Endothelial cell of umbilical vein (primary cell): ENCODE results near the gene FAM222B. TPM values are rescaled to one million over a fixed set of nuclear protein-coding genes. Genes with fewer than 3 reads are reported as not detected.
"Not testable (repeated sequence)": the region's sequence is repeated elsewhere in the genome, so short reads cannot be mapped to it uniquely, and the experiment has no call there.

ENCODE experiments used
- BruUV-seq: library from RNA; stranded (reverse); fragments of 400-500 nt; replicated peaks from 2 replicates; lab custom pipeline; 2021; lab: Mats Ljungman, UMichigan
- CTCF ChIA-PET: fragments of 300-600, 350-600 bp; sonication (Branson Sonifier 250); formaldehyde crosslinking; loops from one replicate; lab custom pipeline; 2021; ENCODE audit warnings: antibody characterized with exemption, inconsistent platforms; lab: Charles Lee
- POLR2A ChIA-PET: fragments of 300-600, 350-600 bp; sonication (Branson Sonifier 250); formaldehyde crosslinking; loops from one replicate; lab custom pipeline; 2021; ENCODE audit warnings: antibody characterized with exemption, inconsistent platforms; lab: Charles Lee
- DNase-seq: peaks from one replicate; pipeline ENCODE4 v3.0.0-alpha.2; 2011; ENCODE audit warnings: low read depth, low spot score
- FAIRE-seq: peaks from 2 replicates; lab custom pipeline; 2011; peaks lifted over from hg19 to GRCh38; lab: Jason Lieb, UNC
- H2AFZ ChIP-seq: 2 replicates; pipeline ENCODE4 v1.6.0; 2012; ENCODE audit warnings: low read depth, low read length, control low read depth, inconsistent platforms
- H3K27ac ChIP-seq: 2 replicates; pipeline ENCODE4 v1.5.1; 2011; ENCODE audit warnings: low read depth, mild to moderate bottlenecking, control low read depth, low read length, moderate library complexity; ENCODE audit not compliant: insufficient read depth
- H3K27me3 ChIP-seq, 2 experiments: 2 replicates each; pipeline versions ENCODE4 v1.6.0 to v1.6.1; 2011; ENCODE audit warnings: low read length in 2 of 2, mixed read lengths in 1 of 2; ENCODE audit not compliant: control insufficient read depth in 2 of 2, insufficient read depth in 2 of 2
- H3K36me3 ChIP-seq, 2 experiments: 2 replicates in 1 of 2; 3 replicates in 1 of 2; pipeline ENCODE4 v1.5.1; 2011; ENCODE audit warnings: low read length in 2 of 2, mild to moderate bottlenecking in 1 of 2, moderate library complexity in 1 of 2; ENCODE audit not compliant: control insufficient read depth in 2 of 2, insufficient read depth in 2 of 2; ENCODE audit errors: extremely low read depth in 1 of 2
- H3K4me1 ChIP-seq: 3 replicates; pipeline ENCODE4 v1.5.1; 2011; ENCODE audit warnings: mild to moderate bottlenecking, low read length; ENCODE audit not compliant: control insufficient read depth, insufficient read depth; ENCODE audit errors: extremely low read depth
- H3K4me2 ChIP-seq: 2 replicates; pipeline ENCODE4 v1.6.1; 2011; ENCODE audit warnings: low read length, control low read depth, mixed read lengths; ENCODE audit not compliant: insufficient read depth
- H3K4me3 ChIP-seq, 3 experiments: fragments of 200-600 bp in 1 of 3; sonication (generic), shearing (Covaris generic) in 1 of 3; replicated peaks in 1 of 3; 2 replicates each; pipeline ENCODE4 v1.5.1; 2011 to 2016; ENCODE audit warnings: control low read depth in 3 of 3, low read length in 3 of 3, mild to moderate bottlenecking in 2 of 3, inconsistent platforms in 1 of 3, low read depth in 1 of 3, moderate library complexity in 1 of 3; ENCODE audit not compliant: insufficient read depth in 1 of 3
- H3K79me2 ChIP-seq: 2 replicates; pipeline ENCODE4 v1.6.0; 2012; ENCODE audit warnings: low read length, inconsistent platforms; ENCODE audit not compliant: control insufficient read depth, insufficient read depth
- H3K9ac ChIP-seq: replicated peaks from 2 replicates; pipeline ENCODE3; 2011; ENCODE audit warnings: low read length, control low read depth; ENCODE audit not compliant: insufficient read depth; ENCODE audit errors: extremely low read depth
- H3K9me1 ChIP-seq: replicated peaks from 3 replicates; pipeline ENCODE4 v1.6.0; 2011; ENCODE audit warnings: mild to moderate bottlenecking, low read length; ENCODE audit not compliant: control insufficient read depth, insufficient read depth; ENCODE audit errors: extremely low read depth
- H3K9me3 ChIP-seq: replicated peaks from 2 replicates; pipeline ENCODE4 v1.5.1; 2012; ENCODE audit warnings: low read length, inconsistent platforms; ENCODE audit not compliant: control insufficient read depth, insufficient read depth
- H4K20me1 ChIP-seq: replicated peaks from 2 replicates; pipeline ENCODE3; 2011; ENCODE audit warnings: mild to moderate bottlenecking, low read length; ENCODE audit not compliant: control insufficient read depth, insufficient read depth; ENCODE audit errors: extremely low read depth
- EZH2 ChIP-seq: IDR thresholded peaks from 2 replicates; pipeline ENCODE4 v1.6.1; 2012; ENCODE audit warnings: borderline replicate concordance, low read depth, mild to moderate bottlenecking, moderate library complexity, low read length, inconsistent platforms; ENCODE audit not compliant: severe bottlenecking
- GATA2 ChIP-seq: IDR thresholded peaks from 2 replicates; pipeline ENCODE4 v1.7.0; 2011; ENCODE audit warnings: low read depth, mild to moderate bottlenecking, moderate library complexity, mixed read lengths, low read length; ENCODE audit not compliant: insufficient read length, insufficient read depth
- MYC ChIP-seq: IDR thresholded peaks from one replicate; pipeline ENCODE4 v1.6.1; 2011; ENCODE audit warnings: mild to moderate bottlenecking, low read depth, low read length
- POLR2A ChIP-seq: IDR thresholded peaks from 2 replicates; pipeline ENCODE4 v1.6.1; 2012; ENCODE audit warnings: low read depth, mild to moderate bottlenecking, control low read depth, low read length
- dilution Hi-C: fragments of 300-500 bp; cut with MboI; formaldehyde crosslinking; loops from one replicate; pipeline ENCODE4 v1.15.0; 2019; ENCODE audit warnings: low sequenced_read_pairs; ENCODE audit not compliant: extremely low pct_ligation_motif_present
- intact Hi-C: fragments of 100-400 bp; cut with micrococcal nuclease; formaldehyde crosslinking; loops from one replicate; pipeline ENCODE4 v1.10.0; 2022
- polyA plus RNA-seq, 4 experiments: library from polyadenylated mRNA; depleted of rRNA in 3 of 4; stranded (reverse) in 3 of 4; unstranded in 1 of 4; fragments of >200 nt; gene quantifications; 2 replicates each; pipeline versions ENCODE4 v1.2.1 to v1.2.3, GENCODE V29; 2011 to 2012; ENCODE audit warnings: missing spikeins in 1 of 4
- total RNA-seq: library from RNA; stranded (reverse); gene quantifications from 2 replicates; pipeline ENCODE4 v1.2.3, GENCODE V29; 2021
- TF ChIP-seq, protein P1 (sequence below), 2 donors: IDR thresholded peaks; 1 replicate in 1 of 2; 2 replicates in 1 of 2; pipeline ENCODE4 v1.5.1; 2011; ENCODE audit warnings: low read length in 2 of 2, mild to moderate bottlenecking in 2 of 2, moderate library complexity in 2 of 2, control low read depth in 1 of 2, inconsistent platforms in 1 of 2, low read depth in 1 of 2; ENCODE audit not compliant: insufficient read depth in 1 of 2; ENCODE audit errors: extremely low read depth in 1 of 2

The FAM222B gene
- total and polyA plus RNA-seq, 2 donors (not counting 3 experiments of a cell fraction or from before 2014, with no cell fraction given) = 21.1 to 30.6 TPM

- ChIA-PET CTCF (interaction anchor here (13.7 kb wide), 1 partner anchor 25 kb away, joined by 602 read pairs; the partner anchor contains the start of gene TRAF4), POLR2A (interaction anchor here (0.6 kb wide), 1 partner anchor 65 kb away, joined by 5 read pairs; no protein-coding TSS in a partner anchor)
- H3K27me3 ChIP-seq = no peaks in the 10 kb centered on the region
- H3K4me3 ChIP-seq = peak overlapping the region in 1 of 3 experiments; percentile 6
- FAIRE-seq = no peak
- H2AFZ ChIP-seq = no peak overlapping the region
- TF ChIP-seq MYC (no peak), POLR2A (peak; percentile 41), GATA2 (no peak), EZH2 (no peak)
- TF ChIP-seq, protein P1, sequence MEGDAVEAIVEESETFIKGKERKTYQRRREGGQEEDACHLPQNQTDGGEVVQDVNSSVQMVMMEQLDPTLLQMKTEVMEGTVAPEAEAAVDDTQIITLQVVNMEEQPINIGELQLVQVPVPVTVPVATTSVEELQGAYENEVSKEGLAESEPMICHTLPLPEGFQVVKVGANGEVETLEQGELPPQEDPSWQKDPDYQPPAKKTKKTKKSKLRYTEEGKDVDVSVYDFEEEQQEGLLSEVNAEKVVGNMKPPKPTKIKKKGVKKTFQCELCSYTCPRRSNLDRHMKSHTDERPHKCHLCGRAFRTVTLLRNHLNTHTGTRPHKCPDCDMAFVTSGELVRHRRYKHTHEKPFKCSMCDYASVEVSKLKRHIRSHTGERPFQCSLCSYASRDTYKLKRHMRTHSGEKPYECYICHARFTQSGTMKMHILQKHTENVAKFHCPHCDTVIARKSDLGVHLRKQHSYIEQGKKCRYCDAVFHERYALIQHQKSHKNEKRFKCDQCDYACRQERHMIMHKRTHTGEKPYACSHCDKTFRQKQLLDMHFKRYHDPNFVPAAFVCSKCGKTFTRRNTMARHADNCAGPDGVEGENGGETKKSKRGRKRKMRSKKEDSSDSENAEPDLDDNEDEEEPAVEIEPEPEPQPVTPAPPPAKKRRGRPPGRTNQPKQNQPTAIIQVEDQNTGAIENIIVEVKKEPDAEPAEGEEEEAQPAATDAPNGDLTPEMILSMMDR (IDR thresholded peaks at IDR 0.05; ENCODE audit: extremely low read depth in 1 of 2, insufficient read depth in 1 of 2, low read depth in 1 of 2, low read length in 2 of 2) = no peak
- H3K4me1 ChIP-seq = peaks cover 46% of the 10 kb centered on the region
- no peak overlapping the region for H3K9ac ChIP-seq
- peak overlapping the region; percentile 74 for H3K4me2 ChIP-seq
- BruUV-seq = no TSS peak
- no peaks in the 10 kb centered on the region for H3K9me1 ChIP-seq
- no peaks in the 10 kb centered on the region for H4K20me1 ChIP-seq
- H3K36me3 ChIP-seq = peaks cover 17 to 19% of the 10 kb centered on the region in 2 experiments
- DNase-seq = no peak
- intact Hi-C loops (no loop called here), dilution Hi-C loops (no loop called here)
- H3K9me3 ChIP-seq = no peaks in the 10 kb centered on the region
- H3K27ac ChIP-seq = no peak overlapping the region
- peaks cover 38% of the 10 kb centered on the region for H3K79me2 ChIP-seq
Observed at GRCh38 chr17:28722417-28723158, 120.0 kb downstream of the FAM222B start.

DNA sequence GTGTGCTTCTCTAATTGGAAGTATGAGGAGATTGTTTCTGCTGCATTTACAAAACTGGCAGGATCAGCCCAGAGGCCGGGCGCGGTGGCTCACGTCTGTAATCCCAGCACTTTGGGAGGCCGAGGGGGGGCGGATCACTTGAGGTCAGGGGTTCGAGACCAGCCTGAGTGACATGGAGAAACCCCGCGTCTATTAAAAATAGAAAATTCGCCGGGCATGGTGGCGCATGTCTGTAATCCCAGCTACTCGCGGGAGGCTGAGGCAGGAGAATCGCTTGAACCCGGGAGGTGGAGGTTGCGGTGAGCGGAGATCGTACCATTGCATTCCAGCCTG, 121.6 kb downstream of the FAM222B start:
- intact Hi-C loops, H3K9me3 ChIP-seq, dilution Hi-C loops, H3K9me1 ChIP-seq, DNase-seq, BruUV-seq, H4K20me1 ChIP-seq, H3K27me3 ChIP-seq, FAIRE-seq, H2AFZ ChIP-seq: not testable (repeated sequence)
- Histone ChIP-seq H3K36me3 (peaks cover 17 to 19% of the 10 kb centered on the region in 2 experiments), H3K27ac (peak overlapping the region; percentile 78), H3K79me2 (peaks cover 43% of the 10 kb centered on the region), H3K4me1 (peaks cover 46% of the 10 kb centered on the region), H3K4me3 (peak overlapping the region; percentile 46 to 80 (median 72)), H3K4me2 (peak overlapping the region; percentile 74), H3K9ac (peak overlapping the region; percentile 79)
- ChIA-PET CTCF (interaction anchor here (1.1 to 1.2 kb wide), 2 partner anchors 42 to 231 kb away, joined by 3 read pairs; partner anchors contain the start of gene PHF12), POLR2A (interaction anchor here (1.1 kb wide), 1 partner anchor 10 kb away, joined by 3 read pairs; no protein-coding TSS in a partner anchor)
